Heart left ventricle (tissue), 16 donors: ENCODE results near the gene NAXD. TPM values are rescaled to one million over a fixed set of nuclear protein-coding genes. Genes with fewer than 3 reads are reported as not detected.

Experiments used
- ATAC-seq, 4 donors: fragments of 200-7000 bp; cut with Tn5 transposase; one replicate each; pipeline ENCODE4 v1.9.1; 2020 to 2022; ENCODE audit warnings: moderate library complexity in 4 of 4, mild to moderate bottlenecking in 3 of 4, moderate number of reproducible peaks in 1 of 4
- DNase-seq, 5 donors: peaks; one replicate each; pipeline ENCODE4 v3.0.0-alpha.2; 2020
- H3K27ac ChIP-seq, 12 donors: fragments of 200-600 bp; sonication (generic) in 4 of 12; one replicate each; pipeline versions ENCODE4 v1.5.0 to v1.8.0; 2016 to 2022; ENCODE audit warnings: mild to moderate bottlenecking in 2 of 12
- H3K27me3 ChIP-seq, 9 donors: fragments of 200-600 bp; sonication (generic) in 2 of 9; one replicate each; pipeline versions ENCODE4 v1.5.1 to v1.8.0; 2016 to 2022; ENCODE audit warnings: mild to moderate bottlenecking in 3 of 9
- H3K36me3 ChIP-seq, 9 donors: fragments of 200-600 bp; sonication (generic) in 2 of 9; one replicate each; pipeline versions ENCODE4 v1.5.0 to v1.8.0; 2018 to 2022; ENCODE audit warnings: mild to moderate bottlenecking in 2 of 9
- H3K4me1 ChIP-seq, 12 donors: fragments of 200-600 bp; sonication (generic) in 4 of 12; one replicate each; pipeline versions ENCODE4 v1.5.0 to v1.8.0; 2016 to 2022; ENCODE audit warnings: mild to moderate bottlenecking in 3 of 12
- H3K4me3 ChIP-seq, 12 donors: fragments of 200-600 bp; sonication (generic) in 4 of 12; one replicate each; pipeline versions ENCODE4 v1.5.0 to v1.8.0; 2017 to 2022; ENCODE audit warnings: mild to moderate bottlenecking in 9 of 12, moderate library complexity in 4 of 12
- H3K9me3 ChIP-seq, 12 donors: fragments of 200-600 bp; sonication (generic) in 4 of 12; one replicate each; pipeline versions ENCODE4 v1.5.0 to v1.8.0; 2016 to 2022; ENCODE audit warnings: mild to moderate bottlenecking in 1 of 12
- CTCF ChIP-seq, 12 donors: fragments of 200-600 bp; sonication (generic) in 4 of 12; IDR thresholded peaks; one replicate each; pipeline versions ENCODE4 v1.5.0 to v1.8.0; 2018 to 2022; ENCODE audit warnings: antibody characterized with exemption in 12 of 12, mild to moderate bottlenecking in 5 of 12
- POLR2A ChIP-seq, 2 donors: fragments of 450-650 bp; IDR thresholded peaks; one replicate each; pipeline ENCODE4 v1.6.1; 2017; ENCODE audit warnings: antibody characterized with exemption in 2 of 2, mild to moderate bottlenecking in 2 of 2, moderate library complexity in 2 of 2
- WGBS, 4 donors: extraction: QIAGEN DNeasy Blood & Tissue Kit in 2 of 4; methylation state at CpG; one replicate each; pipeline versions ENCODE4 v1.1.5 to v1.1.7; 2013 to 2018; 5-methylcytosine and 5-hydroxymethylcytosine counted together
- intact Hi-C, 10 donors: fragments of 100-400 bp; cut with DNase I; formaldehyde crosslinking; loops; one replicate each; pipeline versions ENCODE4 v1.11.1 to v1.14.2; 2022
- polyA plus RNA-seq, 2 donors: library from polyadenylated mRNA; stranded (reverse); fragments of 200-250 nt; gene quantifications; one replicate each; pipeline ENCODE4 v1.2.3, GENCODE V29; 2013
- total RNA-seq, 9 donors: library from RNA; depleted of rRNA in 2 of 9; stranded (reverse); fragments of >200 nt in 2 of 9; fragmentation: NEBNext Ultra II Directional in 3 of 9; extraction: Animal tissue kit (Norgen Biotek cat#: 25700) in 3 of 9; gene quantifications; one replicate each; pipeline versions ENCODE4 v1.1.0 to v1.2.4, GENCODE V29; 2016 to 2023
- donor health status: ischemic (EF 13 %, LVEDD 7.1; RV severe dilation, severe dysfunction).
- donor health status: healthy with polysubstance abuse.
- donor health status: DM: no; HTN: yes; CAD: no.
- donor health status: DM: no; HTN: no; CAD: no.
- donor health status: ischemic (EF 25% LVEDD 6.9; RV normal size, moderate dysfunction).
- donor health status: ischemic (EF 25% LVEDD 5.7; RV mildly dilated, moderate dysfunction).
- donor health status: healthy.
- donor health status: DM: yes; HTN: yes; CAD: no.
- donor health status: ischemic (EF 35%, LVEDD 5.7; RV mildly dilated, moderate dysfunction).
- donor health status: nonischemic (EF 11% LVEDD 7.7; RV severe dilation, severe dysfunction).
- donor health status: DM: yes; HTN: yes; CAD: no.
- donor health status: PGD.
- donor health status: ischemic (EF 29% LVEDD 5.4; RV normal size, mild dysfunction).
- donor health status: nonischemic (EF 23%, LVEDD 6.1; RV moderate dilation, normal function).

The NAXD gene
- total and polyA plus RNA-seq, 11 donors, result 19.2 to 31.4 (median 23.4) TPM

GRCh38 chr13:110648146-110648819 lies 32.9 kb downstream of the NAXD start:
- DNase-seq, result no peak
- Histone ChIP-seq H3K27ac (no peak overlapping the region), H3K4me3 (no peak overlapping the region), H3K36me3 (peaks cover 0 to 61% (median 27%) of the 10 kb centered on the region in 9 donors), H3K4me1 (peaks cover 0 to 12% (median 2%) of the 10 kb centered on the region in 12 donors), H3K9me3 (no peaks in the 10 kb centered on the region), H3K27me3 (no peaks in the 10 kb centered on the region)
- ATAC-seq, result no peak
- TF ChIP-seq POLR2A (IDR thresholded peaks at IDR 0.05) (no peak), CTCF (IDR thresholded peaks at IDR 0.05) (no peak)
- intact Hi-C loops, result no loop called here
- WGBS, 4 donors, result 84 to 88% (median 85%) methylated on average over 15 to 16 of the region's 16 CpGs

GRCh38 chr13:110648848-110649421 lies 33.6 kb downstream of the NAXD start:
- TF ChIP-seq POLR2A (IDR thresholded peaks at IDR 0.05) (no peak), CTCF (IDR thresholded peaks at IDR 0.05) (no peak)
- intact Hi-C loops, result no loop called here
- no peaks in the 10 kb centered on the region for H3K9me3 ChIP-seq
- peaks cover 0 to 60% (median 21%) of the 10 kb centered on the region in 9 donors for H3K36me3 ChIP-seq
- no peak overlapping the region for H3K27ac ChIP-seq
- WGBS, 4 donors, result 90 to 94% (median 92%) methylated on average over 31 to 35 of the region's 35 CpGs
- peaks cover 0 to 12% (median 2%) of the 10 kb centered on the region in 12 donors for H3K4me1 ChIP-seq
- no peak overlapping the region for H3K4me3 ChIP-seq
- ATAC-seq (no peak), DNase-seq (no peak)
- no peaks in the 10 kb centered on the region for H3K27me3 ChIP-seq

- no peak for DNase-seq
- Histone ChIP-seq H3K27me3 (no peaks in the 10 kb centered on the region), H3K4me1 (peaks cover 0 to 10% (median under 1%) of the 10 kb centered on the region in 12 donors), H3K36me3 (peaks cover 0 to 60% (median 17%) of the 10 kb centered on the region in 9 donors), H3K27ac (no peak overlapping the region), H3K9me3 (no peaks in the 10 kb centered on the region), H3K4me3 (no peak overlapping the region)
- TF ChIP-seq POLR2A (IDR thresholded peaks at IDR 0.05), result no peak
- TF ChIP-seq CTCF (IDR thresholded peaks at IDR 0.05), result no peak
- 86 to 89% (median 86%) methylated on average over 7 of the region's 7 CpGs for WGBS, 4 donors
- ATAC-seq, result no peak
- intact Hi-C loops, result no loop called here
Measured at GRCh38 chr13:110649551-110649950, 34.2 kb downstream of the NAXD start.

GRCh38 chr13:110650436-110650835 lies 35.1 kb downstream of the NAXD start:
- H3K27me3 ChIP-seq, result no peaks in the 10 kb centered on the region
- TF ChIP-seq CTCF (IDR thresholded peaks at IDR 0.05), result no peak
- no peak for TF ChIP-seq POLR2A (IDR thresholded peaks at IDR 0.05)
- H3K36me3 ChIP-seq, result peaks cover 0 to 62% (median 23%) of the 10 kb centered on the region in 9 donors
- intact Hi-C loops, result no loop called here
- H3K9me3 ChIP-seq, result no peaks in the 10 kb centered on the region
- H3K4me3 ChIP-seq, result no peak overlapping the region
- H3K4me1 ChIP-seq, result peaks cover 0 to 2% (median 0%) of the 10 kb centered on the region in 12 donors
- ATAC-seq (no peak), DNase-seq (no peak)
- H3K27ac ChIP-seq, result no peak overlapping the region
- 93 to 94% (median 94%) methylated on average over 5 to 14 of the region's 14 CpGs for WGBS, 4 donors
